ENCODE data around the gene SKP2. TPM values are rescaled to one million over a fixed set of nuclear protein-coding genes. Genes with fewer than 3 reads are reported as not detected.

Gene SKP2
- total RNA-seq, 2 experiments from 2014 or later = 6.3 to 7.2 TPM

DNA sequence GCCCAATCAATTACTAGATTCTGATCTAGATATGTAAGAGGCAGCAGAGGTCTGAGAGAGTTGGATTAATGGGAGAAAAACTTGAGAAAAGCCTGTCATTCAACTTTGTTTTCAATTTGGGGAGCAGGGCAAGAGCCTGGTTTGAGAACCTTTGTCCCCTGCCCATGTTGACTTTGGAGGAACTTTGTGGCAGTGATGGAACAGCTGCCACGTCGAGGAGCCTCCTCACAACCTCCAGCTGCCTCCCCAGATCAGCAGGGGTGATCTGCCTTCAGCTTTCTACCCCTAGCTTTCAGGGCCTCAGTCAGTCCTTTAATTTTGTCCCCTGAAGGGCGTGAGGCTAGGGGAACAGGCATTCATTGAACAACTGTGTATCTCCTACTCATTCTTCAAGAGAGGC is 8.7 kb downstream of the SKP2 start:
- POLR2A ChIA-PET = interaction anchor here (0.5 to 1.2 kb wide), 3 partner anchors 9 to 542 kb away, joined by 3 to 4 read pairs (median 3); partner anchors contain the start of genes LMBRD2 and SKP2
- Histone ChIP-seq H3K36me3 (ENCODE audit: insufficient read depth, low read length) (peaks cover 79% of the 10 kb centered on the region), H3K27me3 (ENCODE audit: control insufficient read depth in 1 of 2, insufficient read depth in 2 of 2, low read length in 2 of 2) (no peaks in the 10 kb centered on the region), H3K4me1 (ENCODE audit: insufficient read depth, low read length) (peaks cover 3% of the 10 kb centered on the region), H3K27ac (ENCODE audit: low read depth in 1 of 2, low read length in 2 of 2) (no peak overlapping the region), H3K4me3 (ENCODE audit: low read length) (no peak overlapping the region), H3K9me3 (ENCODE audit: control insufficient read depth in 1 of 2, insufficient read depth in 1 of 2, low read length in 2 of 2) (no peaks in the 10 kb centered on the region)
- Mint-ChIP-seq H3K27ac (no peak overlapping the region), H3K27me3 (no peaks in the 10 kb centered on the region), H3K4me1 (ENCODE audit: low read depth) (peaks cover 38% of the 10 kb centered on the region), H3K36me3 (ENCODE audit: low read depth) (peaks cover 97% of the 10 kb centered on the region), H3K9me3 (no peaks in the 10 kb centered on the region), H3K4me3 (no peak overlapping the region)
- CTCF ChIA-PET = no interaction called here
- DNase-seq (no peak), ATAC-seq (ENCODE audit: poor library complexity) (no peak)
- intact Hi-C loops (cut with DNase I, micrococcal nuclease) = no loop called here
- TF ChIP-seq, protein P1, sequence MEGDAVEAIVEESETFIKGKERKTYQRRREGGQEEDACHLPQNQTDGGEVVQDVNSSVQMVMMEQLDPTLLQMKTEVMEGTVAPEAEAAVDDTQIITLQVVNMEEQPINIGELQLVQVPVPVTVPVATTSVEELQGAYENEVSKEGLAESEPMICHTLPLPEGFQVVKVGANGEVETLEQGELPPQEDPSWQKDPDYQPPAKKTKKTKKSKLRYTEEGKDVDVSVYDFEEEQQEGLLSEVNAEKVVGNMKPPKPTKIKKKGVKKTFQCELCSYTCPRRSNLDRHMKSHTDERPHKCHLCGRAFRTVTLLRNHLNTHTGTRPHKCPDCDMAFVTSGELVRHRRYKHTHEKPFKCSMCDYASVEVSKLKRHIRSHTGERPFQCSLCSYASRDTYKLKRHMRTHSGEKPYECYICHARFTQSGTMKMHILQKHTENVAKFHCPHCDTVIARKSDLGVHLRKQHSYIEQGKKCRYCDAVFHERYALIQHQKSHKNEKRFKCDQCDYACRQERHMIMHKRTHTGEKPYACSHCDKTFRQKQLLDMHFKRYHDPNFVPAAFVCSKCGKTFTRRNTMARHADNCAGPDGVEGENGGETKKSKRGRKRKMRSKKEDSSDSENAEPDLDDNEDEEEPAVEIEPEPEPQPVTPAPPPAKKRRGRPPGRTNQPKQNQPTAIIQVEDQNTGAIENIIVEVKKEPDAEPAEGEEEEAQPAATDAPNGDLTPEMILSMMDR (IDR thresholded peaks at IDR 0.05) = no peak

DNA sequence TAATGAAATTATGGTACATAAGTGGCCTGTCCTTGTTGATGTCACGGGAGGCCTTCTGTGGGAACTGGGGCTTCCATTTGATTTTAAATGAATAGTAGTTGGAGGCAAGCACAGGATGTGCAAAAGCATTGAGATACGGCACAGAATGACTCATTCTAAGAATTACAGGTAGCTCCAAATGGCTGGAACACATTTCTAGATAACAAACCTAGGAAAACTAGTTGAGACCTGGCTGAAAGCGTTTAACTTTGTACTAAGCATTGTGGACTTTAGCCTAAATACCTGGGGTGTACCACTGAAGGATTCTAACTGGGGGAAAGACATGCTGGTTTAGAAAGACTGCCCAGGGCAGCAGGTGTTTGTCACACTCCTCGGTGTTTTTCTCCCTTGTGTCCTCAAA is 9.4 kb downstream of the SKP2 start:
- no peak overlapping the region for H3K27ac ChIP-seq (ENCODE audit: low read depth in 1 of 2, low read length in 2 of 2)
- peaks cover 97% of the 10 kb centered on the region for H3K36me3 Mint-ChIP-seq (ENCODE audit: low read depth)
- H3K9me3 Mint-ChIP-seq = no peaks in the 10 kb centered on the region
- no peak overlapping the region for H3K4me3 Mint-ChIP-seq
- peaks cover 30% of the 10 kb centered on the region for H3K4me1 Mint-ChIP-seq (ENCODE audit: low read depth)
- H3K9me3 ChIP-seq (ENCODE audit: control insufficient read depth in 1 of 2, insufficient read depth in 1 of 2, low read length in 2 of 2) = no peaks in the 10 kb centered on the region
- peaks cover 77% of the 10 kb centered on the region for H3K36me3 ChIP-seq (ENCODE audit: insufficient read depth, low read length)
- H3K4me1 ChIP-seq (ENCODE audit: insufficient read depth, low read length) = peaks cover under 1% of the 10 kb centered on the region
- DNase-seq (no peak), ATAC-seq (ENCODE audit: poor library complexity) (no peak)
- no peak overlapping the region for H3K4me3 ChIP-seq (ENCODE audit: low read length)
- POLR2A ChIA-PET = interaction anchor here (1.8 kb wide), 1 partner anchor 10 kb away, joined by 6 read pairs; the partner anchor contains the start of genes LMBRD2 and SKP2
- CTCF ChIA-PET = no interaction called here
- no peak overlapping the region for H3K27ac Mint-ChIP-seq
- intact Hi-C loops (cut with DNase I, micrococcal nuclease) = no loop called here
- no peaks in the 10 kb centered on the region for H3K27me3 ChIP-seq (ENCODE audit: control insufficient read depth in 1 of 2, insufficient read depth in 2 of 2, low read length in 2 of 2)
- no peaks in the 10 kb centered on the region for H3K27me3 Mint-ChIP-seq
- TF ChIP-seq, protein P1 (IDR thresholded peaks at IDR 0.05) = no peak

DNA sequence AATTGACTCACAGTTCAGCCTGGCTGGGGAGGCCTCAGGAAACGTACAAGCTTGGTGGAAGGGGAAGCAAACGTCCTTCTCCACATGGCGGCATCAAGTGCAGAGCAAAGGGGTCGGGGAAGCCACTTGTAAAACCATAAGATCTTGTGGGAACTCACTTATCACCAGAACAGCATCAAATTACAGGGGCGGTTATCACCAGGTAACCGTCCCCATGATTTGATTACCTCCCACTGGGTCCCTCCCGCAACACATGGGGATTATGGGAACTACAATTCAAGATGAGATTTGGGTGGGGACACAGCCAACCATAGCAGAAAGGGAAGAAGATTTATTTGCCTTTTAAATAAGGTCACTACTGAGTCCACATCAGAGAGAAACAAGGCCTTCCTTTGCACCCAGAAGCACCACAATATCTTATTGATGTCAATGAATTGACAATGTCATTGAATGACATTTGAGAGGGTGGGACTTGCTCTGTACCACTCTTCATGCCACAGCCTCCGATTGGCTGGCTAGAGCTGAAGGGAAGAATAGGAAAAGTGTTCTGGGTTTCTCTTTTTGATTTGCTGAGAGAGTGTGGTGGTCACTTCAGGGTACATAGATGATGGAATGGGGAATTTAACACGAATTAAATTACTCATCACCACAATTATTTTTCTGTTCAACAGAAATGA is 11.0 kb downstream of the SKP2 start:
- CTCF ChIA-PET = interaction anchor here (1.2 kb wide), 1 partner anchor 79 kb away, joined by 3 read pairs; the partner anchor contains the start of gene NADK2
- Mint-ChIP-seq H3K9me3 (no peaks in the 10 kb centered on the region), H3K4me3 (no peak overlapping the region), H3K4me1 (ENCODE audit: low read depth) (peaks cover 32% of the 10 kb centered on the region), H3K27ac (no peak overlapping the region), H3K27me3 (no peaks in the 10 kb centered on the region), H3K36me3 (ENCODE audit: low read depth) (peaks cover 97% of the 10 kb centered on the region)
- Histone ChIP-seq H3K4me3 (ENCODE audit: low read length) (no peak overlapping the region), H3K27ac (ENCODE audit: low read depth in 1 of 2, low read length in 2 of 2) (no peak overlapping the region), H3K36me3 (ENCODE audit: insufficient read depth, low read length) (peaks cover 76% of the 10 kb centered on the region), H3K9me3 (ENCODE audit: control insufficient read depth in 1 of 2, insufficient read depth in 1 of 2, low read length in 2 of 2) (no peaks in the 10 kb centered on the region), H3K4me1 (ENCODE audit: insufficient read depth, low read length) (no peaks in the 10 kb centered on the region), H3K27me3 (ENCODE audit: control insufficient read depth in 1 of 2, insufficient read depth in 2 of 2, low read length in 2 of 2) (no peaks in the 10 kb centered on the region)
- POLR2A ChIA-PET = interaction anchor here (1.8 kb wide), 1 partner anchor 11 kb away, joined by 6 read pairs; the partner anchor contains the start of genes LMBRD2 and SKP2
- DNase-seq = no peak
- TF ChIP-seq, protein P1 (IDR thresholded peaks at IDR 0.05) = no peak
- ATAC-seq (ENCODE audit: poor library complexity) = no peak
- intact Hi-C loops (cut with DNase I, micrococcal nuclease) = no loop called here
